ACC112 (cell line): ENCODE results near the gene FUBP3.

Experiments
- H2AFZ ChIP-seq: fragments of 200-600 bp; sonication (generic); one replicate; pipeline ENCODE4 v1.6.0; 2017; ENCODE audit warnings: antibody characterized with exemption, low read length; ENCODE audit not compliant: unreplicated experiment
- H3K27ac ChIP-seq: fragments of 200-600 bp; sonication (generic); 2 replicates; pipeline ENCODE4 v1.5.1; 2014; ENCODE audit warnings: low read depth, mild to moderate bottlenecking, antibody characterized with exemption, low read length, moderate library complexity
- H3K27me3 ChIP-seq: fragments of 200-600 bp; sonication (generic); 2 replicates; pipeline ENCODE4 v1.6.1; 2014; ENCODE audit warnings: mild to moderate bottlenecking, antibody characterized with exemption, low read length, moderate library complexity, mixed read lengths; ENCODE audit not compliant: insufficient read depth
- H3K36me3 ChIP-seq: fragments of 200-600 bp; sonication (generic); 2 replicates; pipeline ENCODE4 v1.6.1; 2016; ENCODE audit warnings: mild to moderate bottlenecking, antibody characterized with exemption, low read length, moderate library complexity, mixed read lengths; ENCODE audit not compliant: insufficient read depth
- H3K4me1 ChIP-seq: fragments of 200-600 bp; sonication (generic); one replicate; pipeline ENCODE4 v1.6.1; 2016; ENCODE audit warnings: low read length, mixed read lengths; ENCODE audit not compliant: insufficient read depth, unreplicated experiment, control insufficient read depth
- H3K4me3 ChIP-seq: fragments of 200-600 bp; sonication (generic); 2 replicates; pipeline ENCODE4 v1.5.1; 2014; ENCODE audit warnings: mild to moderate bottlenecking, low read depth, low read length
- H3K79me2 ChIP-seq: fragments of 200-600 bp; sonication (generic); one replicate; pipeline ENCODE4 v1.6.0; 2016; ENCODE audit warnings: low read length; ENCODE audit not compliant: control insufficient read depth, unreplicated experiment, insufficient read depth

The FUBP3 gene

GRCh38 chr9:130578865-130579737 lies at the start of gene FUBP3:
Gene FUBP3, plus strand, starts transcription at chr9:130579577. Its CDS starts 104 bp downstream, at chr9:130579681.
- Histone ChIP-seq H3K4me1 (peaks cover 18% of the 10 kb centered on the region), H3K27me3 (no peaks in the 10 kb centered on the region), H3K79me2 (peaks cover 59% of the 10 kb centered on the region), H3K36me3 (peaks cover 6% of the 10 kb centered on the region), H2AFZ (peak within 1 kb of the TSS; percentile 97), H3K4me3 (peak within 1 kb of the TSS; percentile 91), H3K27ac (peak within 1 kb of the TSS; percentile 89)

DNA sequence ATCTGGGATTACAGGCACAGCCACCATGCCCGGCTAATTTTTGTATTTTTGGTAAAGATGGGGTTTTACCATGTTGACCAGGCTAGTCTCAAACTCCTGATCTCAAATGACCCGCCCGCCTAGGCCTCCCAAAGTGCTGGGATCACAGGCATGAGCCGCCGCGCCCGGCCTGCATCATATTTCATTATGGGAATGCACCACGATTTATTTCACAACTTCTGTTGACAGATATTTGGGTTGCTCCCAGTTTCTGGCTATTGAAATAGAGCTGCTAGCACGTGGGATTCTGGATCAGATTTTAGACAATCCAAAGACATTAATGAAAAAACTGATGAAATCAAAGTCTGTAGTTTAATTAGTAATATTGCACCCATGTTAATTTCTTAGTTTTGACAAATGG lies 48.4 kb upstream of the FUBP3 start:
- H3K4me3 ChIP-seq = no peak overlapping the region
- no peaks in the 10 kb centered on the region for H3K79me2 ChIP-seq
- no peak overlapping the region for H2AFZ ChIP-seq
- no peak overlapping the region for H3K27ac ChIP-seq
- no peaks in the 10 kb centered on the region for H3K36me3 ChIP-seq
- no peaks in the 10 kb centered on the region for H3K27me3 ChIP-seq
- H3K4me1 ChIP-seq = peaks cover 4% of the 10 kb centered on the region

DNA sequence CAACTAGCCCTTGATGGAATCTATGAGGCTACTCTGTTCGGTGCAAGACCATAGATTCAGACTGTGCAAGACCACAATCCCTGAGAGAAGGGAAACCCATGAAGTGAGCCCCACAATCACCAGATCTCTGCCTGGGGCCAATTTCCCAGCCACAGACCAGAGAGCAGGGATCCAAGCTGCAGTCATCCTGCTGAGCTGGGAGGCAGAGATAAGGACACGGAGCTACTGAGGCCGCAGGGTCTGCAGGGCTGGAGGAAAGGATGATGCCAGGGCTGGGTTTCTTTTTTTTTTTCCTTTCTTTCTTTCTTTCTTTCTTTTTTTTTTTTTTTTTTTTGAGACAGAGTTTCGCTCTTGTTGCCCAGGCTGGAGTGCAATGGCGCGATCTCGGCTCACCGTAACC lies 47.7 kb upstream of the FUBP3 start:
- no peak overlapping the region for H3K27ac ChIP-seq
- no peak overlapping the region for H2AFZ ChIP-seq
- no peaks in the 10 kb centered on the region for H3K27me3 ChIP-seq
- peaks cover 8% of the 10 kb centered on the region for H3K4me1 ChIP-seq
- no peaks in the 10 kb centered on the region for H3K36me3 ChIP-seq
- no peaks in the 10 kb centered on the region for H3K79me2 ChIP-seq
- H3K4me3 ChIP-seq = no peak overlapping the region

DNA sequence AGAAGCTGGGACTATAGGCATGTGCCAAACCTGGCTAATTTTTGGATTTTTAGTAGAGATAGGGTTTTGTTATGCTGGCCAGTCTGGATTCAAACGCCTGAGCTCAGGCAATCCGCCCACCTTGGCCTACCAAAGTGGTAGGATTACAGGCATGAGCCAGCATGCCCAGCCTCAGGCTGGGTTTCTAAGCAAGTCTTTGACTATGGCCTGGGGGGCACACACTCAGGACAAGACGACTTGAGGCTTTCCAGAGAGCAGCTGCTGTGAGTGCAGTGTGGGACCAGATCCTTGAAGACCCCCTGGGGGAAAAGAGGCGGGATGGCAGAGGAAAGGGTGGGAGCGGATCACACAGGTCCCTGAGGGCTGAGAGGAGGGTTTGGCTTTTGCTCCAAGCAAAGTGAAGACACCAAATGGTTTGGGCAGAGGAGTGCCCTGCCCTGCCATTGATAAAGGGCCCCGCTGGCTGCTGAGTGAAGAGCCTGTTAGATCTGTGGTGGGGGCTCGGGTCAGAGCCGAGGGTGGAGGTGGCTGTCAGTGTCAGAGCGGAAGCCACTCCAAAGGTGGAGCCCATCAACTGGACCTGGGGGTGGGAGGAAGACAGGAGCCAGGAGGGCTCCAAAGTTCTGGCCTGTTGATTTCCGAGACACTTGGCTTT lies 46.8 kb upstream of the FUBP3 start:
- Histone ChIP-seq H3K27me3 (no peaks in the 10 kb centered on the region), H3K4me3 (no peak overlapping the region), H3K79me2 (no peaks in the 10 kb centered on the region), H3K27ac (no peak overlapping the region), H3K4me1 (peaks cover 11% of the 10 kb centered on the region), H3K36me3 (no peaks in the 10 kb centered on the region), H2AFZ (no peak overlapping the region)

DNA sequence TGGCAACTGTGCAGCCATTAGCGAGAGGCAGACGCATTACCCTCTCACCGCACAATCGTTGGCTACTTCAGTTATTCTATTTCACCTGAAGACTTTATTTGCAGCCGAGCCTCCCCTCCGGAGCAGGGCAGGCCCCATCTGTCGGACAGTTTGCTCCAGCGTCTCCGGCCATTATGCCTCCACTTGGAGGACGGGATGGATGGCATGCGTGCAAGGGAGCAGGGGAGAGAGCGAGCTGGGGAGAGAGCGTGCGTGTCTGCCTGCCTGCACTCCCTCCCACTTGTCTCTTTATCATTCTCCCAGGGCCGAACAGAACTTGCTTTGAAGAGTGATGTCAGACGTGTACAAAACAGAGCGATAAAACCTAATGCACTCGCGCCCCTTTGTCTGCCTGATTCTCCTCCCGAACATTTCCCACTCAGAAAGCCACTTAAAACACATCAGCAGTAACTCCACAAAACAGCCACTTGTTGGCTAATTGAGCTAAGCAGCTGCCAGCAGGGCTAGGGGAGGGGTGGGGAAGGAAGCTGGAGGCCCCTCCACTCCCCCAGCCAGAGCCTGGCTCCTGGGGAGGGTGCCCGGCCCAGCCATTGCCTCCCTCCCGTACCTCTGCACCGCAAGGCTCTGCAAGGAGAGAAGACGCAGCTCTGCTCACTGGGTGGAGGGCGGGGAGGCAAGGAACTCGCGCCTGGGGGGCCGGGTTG lies 43.4 kb upstream of the FUBP3 start:
- peak overlapping the region; percentile 12; the same call in 1 of the 2 replicates for H3K4me3 ChIP-seq
- H3K27ac ChIP-seq = no peak overlapping the region
- H3K36me3 ChIP-seq = no peaks in the 10 kb centered on the region
- H3K79me2 ChIP-seq = no peaks in the 10 kb centered on the region
- no peaks in the 10 kb centered on the region for H3K27me3 ChIP-seq
- H2AFZ ChIP-seq = no peak overlapping the region
- H3K4me1 ChIP-seq = peaks cover 37% of the 10 kb centered on the region

DNA sequence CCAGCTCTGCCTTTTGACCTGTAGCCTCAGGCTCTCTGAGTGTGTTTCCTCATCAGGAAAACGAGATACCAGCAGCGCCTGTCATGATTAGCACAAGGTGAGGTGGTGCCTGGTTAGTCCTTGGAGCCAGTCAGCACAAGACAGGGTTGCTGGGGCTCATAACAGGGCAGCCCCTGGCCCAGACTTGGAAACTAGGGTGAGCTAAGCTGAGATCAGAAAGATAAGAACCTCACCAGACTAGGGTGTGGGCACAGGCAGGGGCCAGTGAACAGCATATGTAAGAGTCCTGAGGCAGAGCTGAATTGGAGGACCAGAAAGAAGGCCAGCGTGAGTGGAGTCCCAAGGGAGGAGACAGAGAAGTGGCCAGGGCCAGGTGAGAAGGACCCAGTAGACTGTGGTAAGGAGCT lies 42.7 kb upstream of the FUBP3 start:
- H3K27me3 ChIP-seq = no peaks in the 10 kb centered on the region
- H3K27ac ChIP-seq = no peak overlapping the region
- H3K4me1 ChIP-seq = peaks cover 37% of the 10 kb centered on the region
- no peak overlapping the region for H3K4me3 ChIP-seq
- no peaks in the 10 kb centered on the region for H3K36me3 ChIP-seq
- no peak overlapping the region for H2AFZ ChIP-seq
- no peaks in the 10 kb centered on the region for H3K79me2 ChIP-seq

DNA sequence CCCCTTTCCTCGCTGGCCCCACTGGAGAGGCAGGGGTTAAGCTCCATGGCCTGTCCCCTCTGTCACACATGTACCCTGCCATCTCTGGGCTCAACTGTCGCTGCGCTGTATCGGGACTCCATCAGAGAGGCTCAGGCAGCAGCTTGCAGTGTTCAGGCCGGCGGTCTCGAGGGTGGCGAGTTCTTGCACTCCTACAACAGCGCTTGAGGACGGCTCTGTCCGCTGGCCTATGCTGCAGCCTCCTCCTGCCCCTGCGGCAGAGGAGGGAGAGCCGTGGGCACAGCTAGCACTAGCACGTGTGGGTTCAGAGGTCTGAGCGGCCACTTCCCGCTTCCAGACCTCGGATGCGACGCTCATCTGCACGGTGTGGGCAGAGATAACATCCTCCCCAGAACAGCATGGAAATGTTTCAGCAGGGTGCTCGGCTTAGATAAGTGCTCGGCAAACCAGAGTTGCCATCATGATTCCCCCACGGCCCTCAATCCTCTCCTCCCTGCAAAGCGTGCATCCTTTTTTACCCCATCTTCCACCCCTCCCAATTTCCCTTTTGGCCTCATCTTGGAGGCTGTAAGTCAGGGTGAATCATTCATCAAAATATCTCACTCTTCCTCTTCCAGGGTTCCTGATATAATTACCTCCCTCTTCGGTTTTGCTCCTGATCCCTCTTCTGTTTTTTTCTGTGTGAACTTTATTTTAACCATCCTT lies 41.9 kb upstream of the FUBP3 start:
- H2AFZ ChIP-seq = no peak overlapping the region
- H3K79me2 ChIP-seq = no peaks in the 10 kb centered on the region
- no peak overlapping the region for H3K4me3 ChIP-seq
- H3K36me3 ChIP-seq = no peaks in the 10 kb centered on the region
- H3K4me1 ChIP-seq = peaks cover 38% of the 10 kb centered on the region
- H3K27me3 ChIP-seq = no peaks in the 10 kb centered on the region
- H3K27ac ChIP-seq = no peak overlapping the region

DNA sequence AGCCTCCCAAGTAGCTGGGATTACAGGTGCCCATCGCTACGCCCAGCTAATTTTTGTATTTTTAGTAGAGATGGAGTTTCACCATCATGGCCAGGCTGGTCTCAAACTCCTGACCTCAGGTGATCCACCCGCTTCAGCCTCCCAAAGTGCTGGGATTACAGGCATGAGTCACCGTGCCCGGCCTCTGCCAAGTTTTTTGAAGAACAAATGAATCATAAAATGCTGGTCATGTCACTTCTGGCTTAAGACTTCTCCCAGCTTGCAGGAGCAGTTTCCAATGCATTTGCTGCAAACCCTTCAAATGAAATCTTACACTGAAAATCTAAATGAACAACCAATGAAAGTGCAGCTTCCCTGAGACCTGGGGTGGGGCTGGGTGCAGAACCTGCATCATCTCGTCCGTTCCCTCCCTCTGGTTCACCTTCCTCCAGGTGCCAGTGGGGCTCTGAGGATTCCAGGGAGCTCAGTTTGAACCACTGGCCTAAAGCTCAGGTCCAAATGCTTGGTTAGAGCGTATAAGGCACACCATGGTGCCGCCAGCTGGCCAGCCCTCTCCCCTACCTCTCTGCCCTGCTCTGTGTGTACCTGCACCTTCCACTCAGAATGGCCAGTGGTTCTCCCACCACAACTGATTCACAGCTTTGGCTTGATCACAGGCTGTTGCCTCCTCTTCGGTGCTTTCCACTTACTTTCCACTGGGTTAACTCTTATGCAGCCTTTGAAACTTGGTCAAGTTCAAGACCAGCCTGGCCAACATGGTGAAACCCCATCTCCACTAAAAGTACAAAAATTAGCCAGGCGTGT lies 39.8 kb upstream of the FUBP3 start:
- Histone ChIP-seq H3K27ac (no peak overlapping the region), H3K27me3 (no peaks in the 10 kb centered on the region), H3K4me3 (no peak overlapping the region), H2AFZ (no peak overlapping the region), H3K4me1 (peaks cover 45% of the 10 kb centered on the region), H3K79me2 (no peaks in the 10 kb centered on the region), H3K36me3 (no peaks in the 10 kb centered on the region)

DNA sequence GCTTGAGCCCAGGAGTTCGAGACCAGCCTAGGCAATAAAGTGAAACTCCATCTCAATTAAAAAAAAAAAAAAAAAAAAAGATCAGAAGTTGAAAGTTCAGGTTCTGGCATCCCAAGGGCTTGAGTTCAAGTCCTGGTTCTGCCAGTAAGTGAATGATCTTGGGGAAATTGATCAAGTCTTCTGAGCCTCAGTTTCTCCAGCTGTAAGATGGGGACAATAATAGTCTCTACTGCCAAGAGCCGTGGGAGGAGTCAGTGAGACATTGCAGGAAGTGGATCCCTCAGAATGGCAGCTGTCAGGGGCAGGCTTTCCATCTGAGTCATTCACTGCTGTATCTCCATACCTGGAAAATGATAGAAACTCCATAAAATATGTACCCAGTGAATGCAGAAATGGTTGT lies 37.8 kb upstream of the FUBP3 start:
- Histone ChIP-seq H3K4me3 (no peak overlapping the region), H3K27me3 (no peaks in the 10 kb centered on the region)

DNA sequence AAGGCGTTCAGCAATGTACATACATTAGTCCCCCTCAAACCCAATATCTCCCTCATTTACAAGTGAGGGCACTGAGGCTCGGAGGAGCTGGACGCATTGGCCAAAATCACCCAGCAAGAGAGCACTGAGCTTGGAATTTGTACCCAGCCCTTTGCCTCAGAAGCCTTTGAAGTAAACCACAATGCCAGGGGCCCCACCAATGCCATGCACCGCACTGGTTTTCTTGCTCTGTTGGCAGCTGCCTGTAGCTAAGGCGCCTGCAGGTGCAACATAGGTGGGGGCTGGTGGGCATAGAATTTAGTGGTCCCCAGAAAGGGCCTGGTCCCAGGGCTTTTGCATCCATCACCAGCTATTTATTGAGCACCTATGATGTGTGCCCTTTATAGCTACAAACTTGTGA lies 37.3 kb upstream of the FUBP3 start:
- Histone ChIP-seq H2AFZ (no peak overlapping the region), H3K4me1 (peaks cover 37% of the 10 kb centered on the region), H3K79me2 (no peaks in the 10 kb centered on the region), H3K36me3 (no peaks in the 10 kb centered on the region), H3K27ac (no peak overlapping the region), H3K27me3 (no peaks in the 10 kb centered on the region), H3K4me3 (no peak overlapping the region)

More for the DNA sequence above, 37.8 kb upstream of the FUBP3 start:
- H2AFZ ChIP-seq = no peak overlapping the region
- no peak overlapping the region for H3K27ac ChIP-seq
- H3K36me3 ChIP-seq = no peaks in the 10 kb centered on the region
- no peaks in the 10 kb centered on the region for H3K79me2 ChIP-seq
- H3K4me1 ChIP-seq = peaks cover 37% of the 10 kb centered on the region
